Airway epithelial cell (primary cell): ENCODE data around the gene NPPB. TPM values are rescaled to one million over a fixed set of nuclear protein-coding genes. Genes with fewer than 3 reads are reported as not detected.

Experiments
- total RNA-seq: library from RNA; depleted of rRNA; stranded (reverse); fragments of >200 nt; gene quantifications from 2 replicates; pipeline ENCODE4 v1.2.3, GENCODE V29; 2015

Gene NPPB
- total RNA-seq, result not detected in 2 replicates

GRCh38 chr1:11858613-11858967, at the start of gene NPPB:
TSS of gene NPPB (minus strand) at chr1:11858945. CDS start at chr1:11858833, 112 bp downstream.

DNA sequence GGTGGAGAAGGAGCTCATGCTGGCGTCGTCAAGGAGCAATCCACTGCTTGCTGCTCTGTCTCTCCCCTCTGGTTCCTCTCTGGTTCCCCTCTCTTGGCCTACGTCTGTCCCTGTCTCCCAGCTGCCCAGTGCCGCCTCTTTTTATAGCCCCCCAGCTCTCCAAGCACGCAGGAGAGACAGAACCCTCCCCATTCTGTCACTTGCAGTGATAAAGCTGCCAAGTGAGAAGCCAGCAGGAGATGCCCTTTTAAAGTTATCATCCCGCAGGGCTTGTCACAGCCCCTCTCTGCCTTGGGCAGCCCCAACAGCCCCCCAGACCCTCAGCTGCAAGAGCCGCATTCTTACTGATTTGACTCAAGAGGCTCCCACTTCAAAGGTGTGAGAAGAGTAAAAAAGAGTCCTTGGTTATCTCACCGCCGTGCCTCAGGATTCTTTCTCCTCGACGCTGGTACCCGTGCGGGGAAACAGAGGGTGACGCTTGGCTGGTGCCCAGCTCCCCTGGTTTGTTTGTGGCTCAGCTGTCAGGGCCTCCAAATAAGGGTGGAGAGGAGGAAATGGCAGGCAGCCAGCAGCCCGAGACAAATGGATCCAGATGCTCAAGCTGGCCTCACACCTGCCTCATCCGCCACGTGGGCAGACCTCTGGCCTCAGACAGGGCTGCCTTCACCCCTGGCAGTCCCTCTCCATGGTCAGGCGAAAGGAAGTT, 10.9 kb downstream of the NPPB start, which contains the start of gene NPPA:
NPPA (minus strand) TSS at position 117 of the 706 bp plus-strand sequence; CDS start at position 18, 99 bp downstream.

Other genes with a start within 250 kb of the NPPB start
- 21.9 and 37.3 TPM in 2 replicates for gene FBXO2, start 204.5 kb downstream of the NPPB start, total RNA-seq
- gene FBXO44, start 204.1 kb downstream of the NPPB start, total RNA-seq, result 12.0 and 14.7 TPM in 2 replicates
- gene FBXO6, start 194.7 kb downstream of the NPPB start, total RNA-seq, result 14.3 and 15.3 TPM in 2 replicates
- gene MAD2L2, start 177.8 kb downstream of the NPPB start, total RNA-seq, result 56.6 and 58.2 TPM in 2 replicates
- gene DRAXIN, start 167.2 kb downstream of the NPPB start, total RNA-seq, result 0.07 TPM in 1 of 2 replicates, not detected in the other
- 89.7 and 119 TPM in 2 replicates for gene AGTRAP, start 122.8 kb downstream of the NPPB start, total RNA-seq
- gene C1orf167, start 96.8 kb downstream of the NPPB start, total RNA-seq, result not detected in 2 replicates
- 10.2 and 13.8 TPM in 2 replicates for gene MTHFR, start 53.0 kb downstream of the NPPB start, total RNA-seq
- gene CLCN6, start 52.8 kb downstream of the NPPB start, total RNA-seq, result 4.4 and 7.1 TPM in 2 replicates
- gene NPPA, start 11.2 kb downstream of the NPPB start, total RNA-seq, result not detected in 2 replicates
- gene KIAA2013, start 67.5 kb upstream of the NPPB start, total RNA-seq, result 98.9 and 107 TPM in 2 replicates
- 127 and 152 TPM in 2 replicates for gene PLOD1, start 75.8 kb upstream of the NPPB start, total RNA-seq
- 87.8 and 90.4 TPM in 2 replicates for gene MFN2, start 121.5 kb upstream of the NPPB start, total RNA-seq
- 27.4 and 35.2 TPM in 2 replicates for gene MIIP, start 160.6 kb upstream of the NPPB start, total RNA-seq
- gene TNFRSF8, start 204.4 kb upstream of the NPPB start, total RNA-seq, result 0.09 TPM in 1 of 2 replicates, not detected in the other